DLD1 (cell line): ENCODE results near the gene DOLPP1.

Experiments used
- in situ Hi-C: cut with HindIII; loops from 2 replicates; pipeline ENCODE4 v1.10.0; 2017; ENCODE audit warnings: low sequenced_read_pairs

DOLPP1 gene, protein sequence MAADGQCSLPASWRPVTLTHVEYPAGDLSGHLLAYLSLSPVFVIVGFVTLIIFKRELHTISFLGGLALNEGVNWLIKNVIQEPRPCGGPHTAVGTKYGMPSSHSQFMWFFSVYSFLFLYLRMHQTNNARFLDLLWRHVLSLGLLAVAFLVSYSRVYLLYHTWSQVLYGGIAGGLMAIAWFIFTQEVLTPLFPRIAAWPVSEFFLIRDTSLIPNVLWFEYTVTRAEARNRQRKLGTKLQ

DNA sequence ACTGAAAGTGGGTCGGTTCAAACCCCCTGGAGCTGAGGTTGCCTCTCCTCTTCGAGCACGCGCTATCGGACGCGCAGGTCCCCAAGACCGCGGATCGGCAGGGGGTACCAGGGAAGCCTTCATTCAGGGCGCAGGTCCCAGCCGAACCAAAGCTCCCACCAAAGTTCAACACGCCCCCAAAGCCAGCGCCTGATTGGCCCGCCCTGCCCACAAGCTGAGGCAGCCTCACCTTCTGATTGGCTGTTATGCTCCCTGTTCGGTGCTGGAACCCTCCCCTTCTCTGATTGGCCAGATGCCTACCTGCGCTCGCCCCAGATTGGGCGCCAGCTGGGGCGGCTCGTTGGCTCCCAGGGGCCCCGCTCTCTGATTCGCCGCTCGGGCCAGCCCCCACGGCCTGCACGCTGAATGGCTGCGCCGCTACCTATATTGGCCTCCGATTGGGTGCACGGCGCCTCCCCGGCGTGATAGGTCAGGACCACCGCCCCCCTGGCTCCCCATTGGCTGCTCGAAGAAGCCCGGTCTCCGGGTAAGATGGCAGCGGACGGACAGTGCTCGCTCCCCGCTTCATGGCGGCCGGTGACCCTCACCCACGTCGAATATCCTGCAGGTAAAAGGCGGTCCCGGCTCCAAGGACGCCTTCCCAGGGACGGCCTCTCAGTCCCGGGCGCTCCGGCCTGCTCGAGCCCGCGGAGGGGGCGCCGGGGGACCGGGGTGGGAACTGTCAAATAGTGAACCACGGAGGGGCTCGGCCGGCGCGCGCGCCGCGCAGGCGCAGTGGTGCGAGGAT, at the start of gene DOLPP1:
TSS of gene DOLPP1 (plus strand) at position 511 of the 787 bp plus-strand sequence. CDS start at position 532, 21 bp downstream.
- in situ Hi-C loops = loop anchor here (5.0 kb wide), 1 partner anchor 43 kb away; the partner anchor contains the start of gene MIGA2

DNA sequence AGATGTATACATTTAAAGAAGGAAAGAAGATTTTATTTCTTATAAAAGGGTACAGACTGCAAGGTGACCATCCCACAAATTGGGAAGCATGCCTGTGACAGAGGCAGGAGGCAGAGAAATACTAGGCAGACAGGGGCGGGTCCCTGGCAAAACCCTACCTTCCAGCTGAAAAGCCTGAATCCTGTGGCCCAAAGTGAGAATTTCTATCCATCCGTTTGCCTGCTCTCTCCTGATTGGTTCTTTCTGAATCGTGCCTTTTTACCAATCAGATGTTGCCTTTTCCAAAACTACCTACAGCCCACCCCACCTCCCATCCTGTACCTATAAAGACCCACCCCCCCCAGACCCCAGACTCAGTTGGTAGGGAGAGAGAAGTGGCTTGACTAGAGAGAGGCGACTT, 49.4 kb upstream of the DOLPP1 start:
- in situ Hi-C loops = no loop called here

DNA sequence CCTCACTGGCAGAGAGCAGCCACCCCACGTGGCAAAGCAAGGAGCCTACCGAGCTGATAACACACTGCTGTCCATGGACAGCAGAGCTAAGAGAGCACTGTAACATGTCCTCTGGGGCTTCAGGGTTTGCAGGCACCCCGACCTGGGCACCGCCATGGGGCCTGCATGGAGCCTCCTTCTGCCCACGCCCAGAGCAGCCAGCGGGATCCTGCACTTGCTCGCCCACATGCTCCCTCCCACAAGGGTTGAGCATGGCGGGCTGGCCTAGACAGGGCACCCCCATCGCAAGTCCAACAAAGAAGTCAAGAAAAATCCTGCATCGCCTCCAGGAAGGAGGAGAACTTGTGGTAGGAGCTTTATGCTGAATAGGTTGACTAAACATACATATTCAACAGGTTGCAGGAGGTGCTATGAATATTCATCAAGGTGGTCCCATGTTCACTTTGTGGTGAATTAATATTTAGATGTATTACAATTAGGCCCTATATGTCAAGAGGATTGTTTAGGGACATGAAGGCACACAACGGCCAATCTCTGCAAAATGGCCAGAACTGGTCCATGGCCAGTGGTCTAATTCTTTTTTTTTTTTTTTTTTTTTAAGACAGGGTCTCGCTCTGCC, 48.3 kb upstream of the DOLPP1 start:
- in situ Hi-C loops = no loop called here

DNA sequence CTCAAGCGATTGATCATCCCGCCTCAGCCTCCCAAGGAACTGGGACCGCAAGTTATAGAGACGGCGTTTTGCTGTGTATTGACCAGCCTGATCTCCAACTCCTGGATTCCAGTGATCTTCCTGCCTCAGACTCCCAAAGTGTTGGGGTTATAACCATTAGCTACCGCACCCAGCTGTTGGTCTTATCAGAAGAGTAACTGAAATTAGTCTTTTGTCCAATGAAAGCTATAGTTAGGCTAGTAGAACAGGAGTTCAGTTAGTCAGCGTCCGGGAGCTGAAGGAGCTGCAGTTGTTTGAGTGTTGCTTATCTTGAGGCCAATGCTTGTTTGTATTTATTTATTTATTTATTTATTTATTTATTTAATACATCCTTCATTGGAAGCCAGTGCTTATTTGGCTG, 47.7 kb upstream of the DOLPP1 start:
- in situ Hi-C loops = no loop called here

DNA sequence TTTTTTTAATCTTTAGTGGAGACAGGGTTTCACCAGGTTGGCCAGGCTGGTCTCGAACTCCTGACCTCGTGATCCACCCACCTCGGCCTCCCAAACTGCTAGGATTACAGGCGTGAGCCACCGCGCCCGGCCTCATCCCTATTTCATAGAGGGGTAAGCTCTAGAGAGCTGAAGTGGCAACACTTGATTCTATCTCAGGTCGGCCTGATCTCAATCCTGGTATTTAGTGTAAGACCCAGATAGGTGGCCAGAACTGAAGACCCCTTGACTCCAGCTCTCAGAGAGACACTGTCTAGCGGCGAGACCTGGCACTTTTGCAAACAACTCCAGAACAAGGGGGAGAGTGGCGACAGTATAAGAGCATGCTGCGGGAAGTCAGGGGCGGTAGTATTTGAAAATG, 45.1 kb upstream of the DOLPP1 start:
- in situ Hi-C loops = loop anchor here (5.0 kb wide), 1 partner anchor 46 kb away; the partner anchor contains the start of gene DOLPP1

DNA sequence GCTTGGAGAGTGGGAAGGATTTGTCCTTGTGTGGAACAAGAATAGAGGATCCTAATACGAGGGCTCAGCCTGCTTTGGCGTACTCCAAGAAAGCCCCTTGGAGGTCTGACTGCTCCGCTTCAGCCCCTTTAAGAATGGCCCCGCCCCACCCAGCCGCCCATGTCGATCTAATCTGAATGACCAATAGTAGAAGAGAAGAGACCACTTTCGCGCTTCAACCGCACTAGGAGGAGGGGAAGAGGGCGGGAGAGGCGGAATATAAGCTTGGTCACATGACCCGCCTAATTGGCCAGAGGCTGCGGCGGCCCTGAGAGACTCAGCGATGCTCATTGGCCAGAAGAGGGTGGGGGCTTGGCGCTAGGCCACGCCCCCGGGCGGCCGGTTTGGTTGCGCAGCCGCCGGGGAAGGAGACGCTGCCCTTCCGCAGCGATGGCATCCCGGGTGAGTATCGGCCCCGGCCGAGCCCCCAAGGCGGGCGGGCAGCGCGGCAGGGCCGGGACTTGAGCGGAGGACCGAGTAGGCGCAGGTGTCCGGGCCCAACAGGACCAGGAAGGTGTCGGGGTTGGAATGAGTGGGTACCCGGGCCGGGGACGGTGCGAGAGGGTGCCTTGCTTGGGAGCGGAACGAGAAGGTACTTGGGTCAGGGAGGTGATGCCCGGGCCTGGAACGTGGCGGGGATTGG, 44.5 kb upstream of the DOLPP1 start, which contains the start of gene MIGA2:
TSS of gene MIGA2 (plus strand) at position 386 of the 682 bp plus-strand sequence. CDS start 3,969 bp downstream, outside the sequence.
- in situ Hi-C loops = loop anchor here (5.0 kb wide), 1 partner anchor 46 kb away; the partner anchor contains the start of gene DOLPP1

DNA sequence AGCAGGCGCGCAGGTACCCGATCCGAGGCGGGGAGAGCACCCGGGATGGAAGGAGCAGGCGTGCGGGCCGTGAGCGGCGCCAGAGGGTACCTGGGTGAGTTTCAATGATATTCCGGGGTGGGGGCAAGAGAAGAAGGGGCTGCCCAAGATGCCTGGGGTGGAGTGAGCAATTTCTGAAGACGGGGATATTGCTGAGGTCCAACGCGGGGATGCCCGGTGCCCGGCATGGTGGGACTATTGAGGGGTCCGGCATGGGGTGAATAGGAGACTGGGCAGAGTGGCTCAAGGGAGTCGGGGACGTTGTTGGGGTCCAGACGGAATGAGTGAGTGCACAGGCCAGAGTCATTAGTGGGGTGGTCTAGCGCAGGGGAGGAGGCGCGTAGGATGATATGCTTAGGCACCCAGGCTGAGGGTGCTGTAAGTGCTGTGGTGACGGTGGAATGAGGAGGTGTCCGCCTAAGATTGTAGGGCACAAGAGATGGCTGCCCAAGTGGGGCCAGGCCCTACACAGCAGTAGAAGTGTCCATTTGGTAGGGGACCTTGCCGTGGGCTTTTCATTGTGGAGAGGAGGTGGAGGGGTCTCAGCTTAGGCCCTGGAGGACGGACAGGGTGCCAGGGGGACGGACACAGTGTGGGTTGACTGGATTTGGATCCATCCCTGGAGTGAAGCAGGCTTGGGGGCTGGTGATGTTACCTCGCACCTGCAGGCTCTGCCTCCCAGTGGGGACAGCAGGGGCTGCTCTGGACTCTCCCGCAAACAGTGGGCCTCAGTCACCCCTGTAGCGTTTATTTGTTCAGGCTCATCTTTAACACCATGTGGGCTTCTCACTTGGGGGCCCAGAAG, 43.8 kb upstream of the DOLPP1 start:
- in situ Hi-C loops = loop anchor here (5.0 kb wide), 1 partner anchor 45 kb away; the partner anchor contains the start of gene DOLPP1

DNA sequence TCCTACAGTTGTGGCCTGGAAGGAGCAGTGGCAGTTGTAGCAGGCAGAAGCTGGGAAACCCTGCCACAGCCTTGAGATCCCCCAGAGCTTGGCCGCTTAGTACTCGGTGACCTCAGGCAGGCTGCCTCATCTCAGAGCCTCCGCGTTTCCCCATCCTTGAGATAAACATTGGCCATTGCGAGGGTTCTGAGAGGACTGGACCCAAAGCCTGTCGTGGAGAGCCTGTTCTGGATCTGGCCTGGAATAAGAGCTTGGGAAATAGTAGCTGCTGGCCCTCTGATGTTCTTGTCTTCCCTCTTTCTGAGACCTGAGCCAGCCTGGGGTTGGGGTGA, 43.2 kb upstream of the DOLPP1 start:
- in situ Hi-C loops = loop anchor here (5.0 kb wide), 1 partner anchor 45 kb away; the partner anchor contains the start of gene DOLPP1

DNA sequence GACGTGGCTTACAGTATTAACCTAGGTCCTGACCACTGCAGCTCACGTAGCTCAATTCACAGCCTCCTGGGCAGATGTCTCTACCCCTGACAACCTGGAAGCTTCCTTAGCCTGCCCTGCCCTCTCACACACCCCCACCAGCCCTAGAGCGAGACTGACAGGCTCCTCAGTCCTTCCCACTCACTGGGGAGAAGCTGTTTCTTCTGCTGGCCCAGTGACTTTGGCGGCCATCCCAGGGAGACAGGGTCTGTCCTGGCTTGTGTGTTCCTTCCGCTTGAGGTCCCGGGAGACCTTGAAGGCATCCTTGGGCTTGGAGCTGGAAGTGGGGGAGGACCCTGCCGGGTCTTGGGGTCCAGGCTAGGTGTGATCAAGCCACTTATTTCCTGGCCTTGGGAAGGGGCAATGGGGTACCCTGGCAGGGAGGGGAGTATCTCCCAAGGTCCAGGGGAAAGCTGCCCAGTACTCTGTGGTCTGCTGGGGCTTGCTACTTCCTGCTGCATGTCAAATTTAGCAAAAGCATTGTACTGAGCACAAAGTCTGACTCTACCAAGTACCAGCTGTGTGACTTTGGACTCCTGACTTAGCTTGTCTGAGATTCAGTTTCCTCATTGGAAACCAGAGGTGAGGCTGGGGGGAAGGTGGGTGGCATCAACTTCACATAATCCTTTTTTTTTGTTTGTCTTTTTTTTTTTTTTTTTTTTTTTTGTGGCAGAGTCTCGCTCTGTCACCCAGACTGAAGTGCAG, 42.6 kb upstream of the DOLPP1 start:
- in situ Hi-C loops = loop anchor here (5.0 kb wide), 1 partner anchor 44 kb away; the partner anchor contains the start of gene DOLPP1

DNA sequence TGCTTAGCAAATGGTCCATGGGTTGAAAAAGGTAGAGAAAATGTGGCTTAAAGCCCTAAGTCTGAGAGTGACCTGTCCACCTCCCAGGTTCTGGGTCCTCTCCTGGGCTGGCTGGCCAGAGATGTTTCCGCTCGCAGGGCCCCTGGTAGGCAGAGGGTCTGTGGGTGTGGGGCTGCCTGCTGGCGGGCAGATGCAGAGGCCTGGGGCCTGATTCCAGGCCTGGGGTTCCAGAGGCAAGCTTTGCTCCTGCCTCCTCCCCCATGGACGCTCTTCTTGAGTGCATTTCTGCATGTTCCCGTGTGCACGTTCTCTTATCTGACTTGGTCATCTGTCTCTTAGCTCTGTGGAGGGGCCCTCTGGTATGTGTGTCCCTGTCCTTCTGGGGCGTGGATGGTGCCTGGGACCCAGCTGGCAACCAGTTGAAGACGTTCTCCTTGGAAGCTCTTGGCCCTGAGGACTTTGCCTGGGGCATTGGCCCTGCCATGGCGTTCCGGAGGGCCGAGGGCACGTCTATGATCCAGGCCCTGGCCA, 40.7 kb upstream of the DOLPP1 start:
- in situ Hi-C loops = no loop called here

DNA sequence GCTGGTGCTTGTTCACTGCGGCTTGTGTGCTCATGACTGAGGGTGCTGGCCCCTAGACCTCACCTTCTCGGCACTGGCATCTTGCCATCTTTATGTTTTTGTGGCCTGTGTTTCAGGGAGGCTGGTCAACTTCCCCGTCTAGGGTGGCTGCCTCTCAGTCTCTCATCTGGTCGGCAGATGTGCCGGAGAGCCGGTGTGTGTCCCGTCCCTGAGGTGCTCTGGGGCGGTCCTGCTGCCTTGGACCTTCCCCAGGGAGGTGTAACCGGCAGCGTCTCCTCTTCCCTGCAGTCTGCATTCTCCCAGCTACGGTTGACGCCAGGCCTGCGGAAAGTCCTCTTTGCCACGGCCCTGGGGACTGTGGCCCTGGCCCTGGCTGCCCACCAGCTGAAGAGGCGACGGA, 38.9 kb upstream of the DOLPP1 start:
- in situ Hi-C loops = no loop called here

DNA sequence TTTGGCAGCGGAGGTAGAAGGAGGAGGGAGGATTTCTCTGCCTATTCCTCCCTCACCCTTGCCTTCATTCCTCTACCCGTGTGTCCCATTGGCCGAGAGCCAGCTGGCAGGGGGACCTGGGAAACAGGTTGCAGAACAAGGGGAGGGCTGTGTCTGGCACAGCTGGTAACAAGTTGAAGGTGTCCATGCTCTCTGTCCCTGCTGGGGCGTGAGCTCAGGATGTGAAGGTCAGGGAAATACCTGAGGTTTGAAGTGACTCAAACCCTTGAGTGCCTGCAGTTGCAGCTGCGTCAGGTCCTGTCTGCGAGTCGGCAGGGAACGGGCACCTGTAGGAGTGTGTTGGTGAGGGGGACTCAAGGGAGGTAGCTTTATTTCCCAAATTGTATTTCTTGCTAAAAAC, 28.3 kb upstream of the DOLPP1 start:
- in situ Hi-C loops = no loop called here

DNA sequence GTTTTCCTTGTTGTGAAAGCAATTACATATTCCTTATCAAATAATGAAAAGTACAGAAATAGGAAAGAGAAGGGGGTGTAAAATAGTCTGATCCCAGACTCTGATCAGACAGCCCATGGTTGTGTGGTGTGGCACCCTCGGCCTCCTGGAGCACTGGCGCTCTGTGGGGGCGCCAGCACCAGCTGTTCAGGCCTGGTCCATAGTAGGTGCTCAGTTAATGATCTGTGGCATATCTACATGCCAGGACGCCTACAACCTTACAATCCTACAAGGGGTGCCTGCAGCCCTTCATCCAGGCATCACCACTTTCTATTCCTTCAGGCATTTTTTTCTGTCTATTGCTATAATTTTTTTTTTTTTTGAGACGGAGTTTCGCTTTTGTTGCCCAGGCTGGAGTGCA, 27.9 kb upstream of the DOLPP1 start:
- in situ Hi-C loops = no loop called here

DNA sequence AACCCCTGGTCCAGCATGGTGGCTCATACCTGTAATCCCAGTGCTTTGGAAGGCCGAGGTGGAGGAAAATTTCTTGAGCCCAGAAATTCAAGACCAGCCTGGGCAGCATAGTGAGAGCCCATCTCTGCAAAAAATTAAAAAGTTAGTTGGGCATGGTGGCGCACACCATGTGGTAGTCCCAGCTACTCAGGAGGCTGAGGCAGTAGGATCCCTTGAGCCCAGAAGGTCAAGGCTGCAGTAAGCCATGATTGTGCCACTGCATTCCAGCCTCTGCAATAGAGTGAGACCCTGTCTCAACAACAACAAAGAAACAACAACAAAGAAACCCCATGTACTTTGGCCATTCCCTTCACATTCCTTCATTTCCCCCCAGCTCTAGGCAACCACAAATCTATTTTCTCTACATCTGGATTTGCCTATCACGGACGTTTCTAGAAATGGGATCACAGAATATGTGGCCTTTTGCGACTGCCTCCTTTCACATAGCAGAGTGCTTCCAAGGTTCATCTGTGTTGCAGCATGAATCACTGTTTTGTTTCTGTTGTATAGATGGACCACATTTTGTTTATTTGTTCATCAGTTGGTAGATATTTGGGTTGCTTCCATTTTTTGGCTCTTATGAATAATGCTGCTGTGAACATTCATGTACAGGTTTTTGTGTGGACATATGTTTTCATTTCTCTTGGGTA, 26.6 kb upstream of the DOLPP1 start:
- in situ Hi-C loops = no loop called here

DNA sequence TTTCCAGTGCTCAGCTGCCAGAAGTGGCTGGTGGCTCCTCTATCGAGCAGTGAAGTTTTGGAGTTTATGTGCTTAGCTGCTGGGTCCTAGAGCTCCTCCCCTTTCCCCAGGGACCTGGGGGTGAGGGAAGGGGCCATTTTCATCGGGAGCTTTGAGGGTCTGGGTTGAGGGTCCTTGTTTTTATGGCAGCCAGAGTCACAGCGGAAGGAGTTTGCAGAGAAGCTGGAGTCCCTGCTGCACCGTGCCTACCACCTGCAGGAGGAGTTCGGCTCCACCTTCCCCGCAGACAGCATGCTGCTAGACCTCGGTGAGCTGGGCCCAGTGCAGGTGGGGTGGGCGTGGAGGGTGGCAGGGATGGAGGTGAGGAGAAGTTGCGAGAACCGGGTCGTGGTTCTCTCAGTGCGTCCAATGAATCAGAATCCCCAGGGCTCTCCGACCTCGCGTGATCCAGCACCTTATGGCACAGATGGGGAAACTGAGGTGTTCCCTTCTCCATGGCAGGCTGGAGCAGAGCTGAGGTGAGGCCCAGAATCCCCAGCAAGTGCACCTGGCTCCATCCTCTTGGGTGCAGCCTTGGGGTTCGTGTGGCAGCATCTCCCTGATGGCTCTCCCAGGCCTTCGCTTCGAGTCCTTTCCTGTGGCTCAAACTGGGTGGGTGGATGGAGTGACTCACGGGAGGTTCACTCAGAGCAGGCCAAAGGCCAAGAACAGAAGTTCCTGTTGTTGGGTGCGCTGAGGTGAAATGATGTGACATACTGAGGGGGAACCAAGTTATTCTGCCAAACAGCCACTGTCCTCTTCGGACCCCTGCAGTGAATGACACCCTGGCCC, 21.7 kb upstream of the DOLPP1 start:
- in situ Hi-C loops = no loop called here

DNA sequence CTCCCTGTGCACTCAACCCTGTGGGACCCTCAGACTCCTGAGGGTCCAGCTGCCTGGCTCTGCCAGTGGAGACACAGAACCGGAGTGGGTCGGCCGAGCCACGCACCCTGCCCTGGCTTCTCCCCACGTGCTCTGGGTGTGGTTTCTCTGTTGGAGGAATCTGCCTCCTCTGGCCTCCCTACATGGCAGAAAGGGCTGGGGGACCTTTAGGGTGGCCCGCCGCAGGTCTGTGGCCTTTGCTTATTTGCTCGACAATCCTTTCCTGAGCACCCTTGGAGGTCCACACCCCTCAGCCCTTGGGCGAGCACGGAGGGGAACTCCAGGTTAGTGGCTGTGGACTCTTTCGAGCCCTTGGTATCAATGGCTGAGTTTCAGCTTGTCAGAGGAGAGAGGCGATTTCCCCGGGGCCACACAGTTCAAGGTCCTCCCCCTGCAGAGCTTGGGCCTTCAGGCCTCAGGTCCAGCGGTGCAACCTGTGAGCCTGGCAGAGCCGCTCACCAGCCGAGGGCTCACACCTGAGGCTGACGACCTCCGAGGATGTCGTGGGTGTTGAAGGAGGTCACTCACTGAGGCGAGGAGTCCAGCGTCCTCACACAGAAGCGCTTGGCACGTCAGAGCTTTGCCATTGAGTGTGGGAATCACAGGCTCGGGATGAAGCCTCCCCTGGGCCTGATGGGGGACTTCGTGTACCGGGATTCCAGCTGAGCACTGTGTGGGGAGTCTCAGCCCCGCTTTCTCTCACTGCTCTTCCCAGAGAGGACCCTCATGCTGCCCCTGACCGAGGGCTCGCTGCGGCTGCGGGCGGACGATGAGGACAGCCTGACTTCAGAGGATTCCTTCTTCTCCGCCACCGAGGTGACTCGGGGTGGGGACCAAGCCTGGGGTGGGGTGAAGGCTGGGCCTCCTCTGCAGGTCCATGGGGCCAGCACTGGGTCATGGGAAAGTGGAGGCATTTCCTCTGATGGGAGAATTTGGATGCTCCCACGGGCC, 20.8 kb upstream of the DOLPP1 start:
- in situ Hi-C loops = no loop called here
